Measurements from ENCODE around the gene POM121L12. TPM values are rescaled to one million over a fixed set of nuclear protein-coding genes. Genes with fewer than 3 reads are reported as not detected.

POM121L12 gene
- polyA plus RNA-seq, 1 donor (not counting 4 experiments of a cell fraction or from before 2014, with no cell fraction given), result not detected

- no peak for FAIRE-seq
- H3K9me1 ChIP-seq (ENCODE audit: control insufficient read depth, extremely low read depth, insufficient read depth, low read length), result no peaks in the 10 kb centered on the region
Observed at GRCh38 chr7:52992479-52993162, 42.8 kb upstream of the POM121L12 start.

DNA sequence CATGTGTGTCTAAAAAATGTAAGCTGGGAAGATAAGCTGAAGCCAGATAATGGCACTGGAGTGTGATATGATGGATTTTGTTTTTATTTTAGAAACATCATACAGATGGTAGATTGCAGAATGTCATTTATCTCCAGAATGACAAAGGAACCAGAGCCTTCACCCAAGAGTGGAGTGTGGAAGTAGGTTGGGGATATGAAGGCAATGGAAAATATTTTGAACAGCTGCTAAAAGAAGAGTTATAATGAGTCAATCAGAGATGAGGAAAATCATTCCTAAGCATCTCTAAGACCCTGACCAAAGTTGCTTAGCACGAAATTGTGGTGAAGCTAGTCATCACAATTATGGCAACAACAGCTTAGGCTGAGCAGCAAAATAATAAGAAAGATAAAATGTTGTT lies 39.8 kb upstream of the POM121L12 start:
- dilution Hi-C loops (cut with MboI; ENCODE audit: extremely low pct_ligation_motif_present, low sequenced_read_pairs), result no loop called here
- no peak overlapping the region for H3K27ac ChIP-seq (ENCODE audit: control insufficient read depth, insufficient read depth, low read length)

More at GRCh38 chr7:52992479-52993162, 42.8 kb upstream of the POM121L12 start:
- Histone ChIP-seq H3K4me1 (ENCODE audit: control insufficient read depth, extremely low read depth, insufficient read depth, low read length) (no peaks in the 10 kb centered on the region), H3K27ac (ENCODE audit: control insufficient read depth, insufficient read depth, low read length) (no peak overlapping the region), H3K4me2 (ENCODE audit: control insufficient read depth, extremely low read depth, insufficient read depth, low read depth, low read length) (no peak overlapping the region), H3K4me3 (ENCODE audit: control insufficient read depth in 2 of 3, extremely low read depth in 1 of 3, insufficient read depth in 2 of 3, low read depth in 1 of 3, low read length in 3 of 3) (no peak overlapping the region), H4K20me1 (ENCODE audit: control insufficient read depth, extremely low read depth, insufficient read depth, low read length) (no peaks in the 10 kb centered on the region), H3K36me3 (ENCODE audit: control insufficient read depth in 2 of 2, extremely low read depth in 1 of 2, insufficient read depth in 2 of 2, low read length in 2 of 2) (no peaks in the 10 kb centered on the region), H3K79me2 (ENCODE audit: control insufficient read depth, insufficient read depth, low read length) (no peaks in the 10 kb centered on the region), H2AFZ (ENCODE audit: control insufficient read depth, low read length) (no peak overlapping the region), H3K9ac (ENCODE audit: control insufficient read depth, extremely low read depth, insufficient read depth, low read length) (no peak overlapping the region), H3K27me3 (ENCODE audit: control insufficient read depth, extremely low read depth, insufficient read depth, low read length) (no peaks in the 10 kb centered on the region), H3K9me3 (ENCODE audit: control insufficient read depth, low read depth, low read length) (no peaks in the 10 kb centered on the region)
- TF ChIP-seq EZH2 (IDR thresholded peaks at IDR 0.05; ENCODE audit: low read length) (no peak), CTCF (optimal IDR thresholded peaks at IDR 0.05 in 1 of 3, IDR thresholded peaks at IDR 0.05 in 1 of 3, conservative IDR thresholded peaks at IDR 0.05 in 1 of 3; ENCODE audit: extremely low read depth in 1 of 3, insufficient read depth in 2 of 3, low read length in 3 of 3) (no peak)
- dilution Hi-C loops (cut with MboI; ENCODE audit: extremely low pct_ligation_motif_present, low sequenced_read_pairs), result no loop called here
- no peak for DNase-seq (ENCODE audit: low read depth, low spot score)

More for the DNA sequence above, 39.8 kb upstream of the POM121L12 start:
- Histone ChIP-seq H4K20me1 (ENCODE audit: control insufficient read depth, extremely low read depth, insufficient read depth, low read length) (no peaks in the 10 kb centered on the region), H3K4me3 (ENCODE audit: control insufficient read depth in 2 of 3, extremely low read depth in 1 of 3, insufficient read depth in 2 of 3, low read depth in 1 of 3, low read length in 3 of 3) (no peak overlapping the region), H3K36me3 (ENCODE audit: control insufficient read depth in 2 of 2, extremely low read depth in 1 of 2, insufficient read depth in 2 of 2, low read length in 2 of 2) (no peaks in the 10 kb centered on the region), H3K79me2 (ENCODE audit: control insufficient read depth, insufficient read depth, low read length) (no peaks in the 10 kb centered on the region), H3K9me1 (ENCODE audit: control insufficient read depth, extremely low read depth, insufficient read depth, low read length) (no peaks in the 10 kb centered on the region), H2AFZ (ENCODE audit: control insufficient read depth, low read length) (no peak overlapping the region), H3K9me3 (ENCODE audit: control insufficient read depth, low read depth, low read length) (no peaks in the 10 kb centered on the region), H3K4me1 (ENCODE audit: control insufficient read depth, extremely low read depth, insufficient read depth, low read length) (no peaks in the 10 kb centered on the region), H3K27me3 (ENCODE audit: control insufficient read depth, extremely low read depth, insufficient read depth, low read length) (no peaks in the 10 kb centered on the region), H3K4me2 (ENCODE audit: control insufficient read depth, extremely low read depth, insufficient read depth, low read depth, low read length) (no peak overlapping the region), H3K9ac (ENCODE audit: control insufficient read depth, extremely low read depth, insufficient read depth, low read length) (no peak overlapping the region)
- DNase-seq (ENCODE audit: low read depth, low spot score), result no peak
- no peak for FAIRE-seq
- TF ChIP-seq EZH2 (IDR thresholded peaks at IDR 0.05; ENCODE audit: low read length) (no peak), CTCF (optimal IDR thresholded peaks at IDR 0.05 in 1 of 3, IDR thresholded peaks at IDR 0.05 in 1 of 3, conservative IDR thresholded peaks at IDR 0.05 in 1 of 3; ENCODE audit: extremely low read depth in 1 of 3, insufficient read depth in 2 of 3, low read length in 3 of 3) (no peak)

Data from keratinocyte (primary cell).